Measurements from ENCODE around the gene ZNF33B. TPM values are rescaled to one million over a fixed set of nuclear protein-coding genes. Genes with fewer than 3 reads are reported as not detected.

ZNF33B gene
- total RNA-seq, 1 experiment from 2014 or later: 21.1 TPM

DNA sequence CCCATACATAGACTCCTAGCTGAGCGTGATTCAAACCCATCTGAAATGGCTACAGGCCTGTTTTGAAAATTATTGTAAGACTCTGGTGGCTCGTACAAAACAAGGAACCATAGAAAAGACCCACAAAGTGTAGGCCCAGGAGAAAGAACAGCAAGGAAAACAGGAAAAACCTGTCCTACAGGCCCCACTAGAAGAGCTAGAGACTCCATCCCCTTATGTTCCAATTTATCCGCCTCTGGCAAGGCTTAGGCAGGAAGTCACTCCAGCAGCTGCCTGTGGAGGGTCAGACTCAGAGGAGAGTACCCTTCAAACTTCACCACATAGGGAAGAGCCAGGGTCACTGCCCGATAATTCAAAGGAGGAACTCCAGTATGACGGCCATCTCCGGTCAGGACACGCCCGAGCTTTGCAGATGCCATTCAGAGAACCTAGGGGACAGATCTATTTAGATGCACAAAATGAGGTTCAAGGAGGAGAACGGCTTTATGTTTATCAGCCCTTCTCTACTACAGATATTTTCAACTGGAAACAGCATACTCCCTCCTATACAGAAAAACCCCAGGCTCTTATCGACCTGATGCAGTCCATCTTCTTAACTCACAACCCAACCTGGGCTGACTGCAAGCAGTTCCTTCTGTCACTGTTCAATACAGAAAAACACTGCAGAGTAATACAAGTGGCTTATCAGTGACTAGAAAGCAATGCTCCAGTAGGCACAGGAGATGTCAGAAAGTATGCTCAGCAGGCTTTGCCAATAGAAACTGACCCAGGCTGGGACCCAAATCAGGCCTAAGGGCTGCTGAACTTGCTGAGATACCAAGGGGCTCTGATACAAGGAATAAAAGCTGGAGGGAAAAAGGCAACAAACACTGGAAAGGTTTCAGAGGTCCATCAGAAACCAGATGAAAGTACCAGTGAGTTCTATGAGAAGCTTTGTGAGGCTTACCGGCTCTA, 8.6 kb upstream of the ZNF33B start:
- no peaks in the 10 kb centered on the region for H3K9me2 ChIP-seq (ENCODE audit: insufficient read depth)
- peaks cover 7 to 8% of the 10 kb centered on the region in 2 experiments; a peak in 3 of 4 replicates for H3K4me1 ChIP-seq (ENCODE audit: control insufficient read depth in 1 of 2, insufficient read depth in 2 of 2, low read length in 2 of 2)
- H3K27ac ChIP-seq (ENCODE audit: low read depth, low read length): no peak overlapping the region
- H3K4me3 ChIP-seq (replicated peaks in 1 of 2; ENCODE audit: low read depth in 1 of 2, low read length in 2 of 2): no peak overlapping the region
- no peak overlapping the region for H3K9ac ChIP-seq (ENCODE audit: low read length)
- TF ChIP-seq, protein P1, sequence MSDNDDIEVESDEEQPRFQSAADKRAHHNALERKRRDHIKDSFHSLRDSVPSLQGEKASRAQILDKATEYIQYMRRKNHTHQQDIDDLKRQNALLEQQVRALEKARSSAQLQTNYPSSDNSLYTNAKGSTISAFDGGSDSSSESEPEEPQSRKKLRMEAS (IDR thresholded peaks at IDR 0.05): no peak
- TF ChIP-seq SRF (IDR thresholded peaks at IDR 0.05; ENCODE audit: low read depth) (no peak), SIN3A (IDR thresholded peaks at IDR 0.05; ENCODE audit: low read depth) (no peak), CEBPB (IDR thresholded peaks at IDR 0.05; ENCODE audit: low read depth) (no peak), RAD21 (IDR thresholded peaks at IDR 0.05; ENCODE audit: low read depth) (no peak), JUND (IDR thresholded peaks at IDR 0.05) (no peak), ELF1 (IDR thresholded peaks at IDR 0.05; ENCODE audit: borderline replicate concordance, low read depth) (no peak), SP1 (IDR thresholded peaks at IDR 0.05; ENCODE audit: low read depth) (no peak), YY1 (IDR thresholded peaks at IDR 0.05; ENCODE audit: extremely low read depth, insufficient replicate concordance, low read depth, low read length) (no peak), POLR2A (IDR thresholded peaks at IDR 0.05; ENCODE audit: borderline replicate concordance, extremely low read depth, insufficient read depth, insufficient read length) (no peak), TCF7L2 (IDR thresholded peaks at IDR 0.05; ENCODE audit: borderline replicate concordance, extremely low read depth, insufficient read depth, insufficient read length) (no peak), EZH2 (IDR thresholded peaks at IDR 0.05) (no peak), EZH2phosphoT487 (IDR thresholded peaks at IDR 0.05; ENCODE audit: borderline replicate concordance) (no peak), POLR2AphosphoS5 (IDR thresholded peaks at IDR 0.05; ENCODE audit: low read depth, low read length) (no peak)
- TF ChIP-seq, protein P2, sequence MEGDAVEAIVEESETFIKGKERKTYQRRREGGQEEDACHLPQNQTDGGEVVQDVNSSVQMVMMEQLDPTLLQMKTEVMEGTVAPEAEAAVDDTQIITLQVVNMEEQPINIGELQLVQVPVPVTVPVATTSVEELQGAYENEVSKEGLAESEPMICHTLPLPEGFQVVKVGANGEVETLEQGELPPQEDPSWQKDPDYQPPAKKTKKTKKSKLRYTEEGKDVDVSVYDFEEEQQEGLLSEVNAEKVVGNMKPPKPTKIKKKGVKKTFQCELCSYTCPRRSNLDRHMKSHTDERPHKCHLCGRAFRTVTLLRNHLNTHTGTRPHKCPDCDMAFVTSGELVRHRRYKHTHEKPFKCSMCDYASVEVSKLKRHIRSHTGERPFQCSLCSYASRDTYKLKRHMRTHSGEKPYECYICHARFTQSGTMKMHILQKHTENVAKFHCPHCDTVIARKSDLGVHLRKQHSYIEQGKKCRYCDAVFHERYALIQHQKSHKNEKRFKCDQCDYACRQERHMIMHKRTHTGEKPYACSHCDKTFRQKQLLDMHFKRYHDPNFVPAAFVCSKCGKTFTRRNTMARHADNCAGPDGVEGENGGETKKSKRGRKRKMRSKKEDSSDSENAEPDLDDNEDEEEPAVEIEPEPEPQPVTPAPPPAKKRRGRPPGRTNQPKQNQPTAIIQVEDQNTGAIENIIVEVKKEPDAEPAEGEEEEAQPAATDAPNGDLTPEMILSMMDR (IDR thresholded peaks at IDR 0.05 in 2 of 3, conservative IDR thresholded peaks at IDR 0.05 in 1 of 3; ENCODE audit: borderline replicate concordance in 1 of 3, insufficient read depth in 1 of 3, low read depth in 2 of 3, low read length in 2 of 3): no peak
- TF ChIP-seq, protein P3, sequence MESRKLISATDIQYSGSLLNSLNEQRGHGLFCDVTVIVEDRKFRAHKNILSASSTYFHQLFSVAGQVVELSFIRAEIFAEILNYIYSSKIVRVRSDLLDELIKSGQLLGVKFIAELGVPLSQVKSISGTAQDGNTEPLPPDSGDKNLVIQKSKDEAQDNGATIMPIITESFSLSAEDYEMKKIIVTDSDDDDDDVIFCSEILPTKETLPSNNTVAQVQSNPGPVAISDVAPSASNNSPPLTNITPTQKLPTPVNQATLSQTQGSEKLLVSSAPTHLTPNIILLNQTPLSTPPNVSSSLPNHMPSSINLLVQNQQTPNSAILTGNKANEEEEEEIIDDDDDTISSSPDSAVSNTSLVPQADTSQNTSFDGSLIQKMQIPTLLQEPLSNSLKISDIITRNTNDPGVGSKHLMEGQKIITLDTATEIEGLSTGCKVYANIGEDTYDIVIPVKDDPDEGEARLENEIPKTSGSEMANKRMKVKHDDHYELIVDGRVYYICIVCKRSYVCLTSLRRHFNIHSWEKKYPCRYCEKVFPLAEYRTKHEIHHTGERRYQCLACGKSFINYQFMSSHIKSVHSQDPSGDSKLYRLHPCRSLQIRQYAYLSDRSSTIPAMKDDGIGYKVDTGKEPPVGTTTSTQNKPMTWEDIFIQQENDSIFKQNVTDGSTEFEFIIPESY (IDR thresholded peaks at IDR 0.05; ENCODE audit: extremely low read depth, insufficient replicate concordance, low read length): no peak
- intact Hi-C loops (cut with micrococcal nuclease): no loop called here
- BruUV-seq (replicated peaks): no TSS peak
- H2AFZ ChIP-seq (ENCODE audit: low read depth, low read length, poor library complexity, severe bottlenecking): no peak overlapping the region
- no peaks in the 10 kb centered on the region for H3K27me3 ChIP-seq (ENCODE audit: insufficient read depth, low read length)
- H3K79me2 ChIP-seq (ENCODE audit: insufficient read depth, low read length): no peaks in the 10 kb centered on the region
- no peak overlapping the region for H3K4me2 ChIP-seq (ENCODE audit: low read length)
- ChIA-PET POLR2A (no interaction called here), CTCF (interaction anchor here (0.6 kb wide), 1 partner anchor 45 kb away, joined by 4 read pairs; no protein-coding TSS in a partner anchor), RAD21 (ENCODE audit: low non-redundant PET in 1 of 2, low total read pairs in 2 of 2, uncharacterized antibody in 2 of 2, unreplicated experiment in 2 of 2) (no interaction called here)
- no peaks in the 10 kb centered on the region for H3K9me3 ChIP-seq (ENCODE audit: control insufficient read depth in 1 of 2, insufficient read depth in 1 of 2, low read depth in 1 of 2, low read length in 2 of 2)
- DNase-seq (ENCODE audit: low read depth, low spot score) (no peak), ATAC-seq (no peak)
- no peaks in the 10 kb centered on the region for H4K20me1 ChIP-seq (ENCODE audit: insufficient read depth)
- H3K36me3 ChIP-seq (ENCODE audit: control insufficient read depth in 1 of 2, insufficient read depth in 2 of 2, low read length in 2 of 2): no peaks in the 10 kb centered on the region

Measured in HCT116 (cell line).